GM18499 (cell line): ENCODE measurements around the gene GLP2R.

Experiments used
- ATAC-seq: cut with Tn5 transposase; IDR thresholded peaks from one replicate; pipeline ENCODE4 v1.9.1; 2021; ENCODE audit warnings: moderate number of reproducible peaks; ENCODE audit not compliant: insufficient read depth, unreplicated experiment

The GLP2R gene

DNA sequence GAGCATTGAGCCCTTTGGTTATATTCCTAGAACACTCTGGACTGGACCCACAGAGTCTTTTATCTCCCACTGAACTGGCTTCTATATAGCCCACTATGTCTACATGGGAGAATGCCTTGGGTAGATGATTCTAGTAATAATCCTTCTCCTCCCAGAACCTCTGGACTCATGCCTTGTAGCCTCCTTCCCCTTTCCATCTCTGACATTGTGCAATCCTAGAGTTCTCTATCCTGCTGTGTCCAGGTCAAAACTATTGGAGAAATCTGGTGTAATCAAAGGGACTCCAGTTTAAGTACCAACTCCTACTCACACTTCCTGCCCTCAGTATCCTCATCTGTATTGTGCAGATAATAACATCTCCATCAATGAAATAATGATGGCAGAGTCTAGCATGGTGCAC lies 70.2 kb downstream of the GLP2R start:
- no peak for ATAC-seq

DNA sequence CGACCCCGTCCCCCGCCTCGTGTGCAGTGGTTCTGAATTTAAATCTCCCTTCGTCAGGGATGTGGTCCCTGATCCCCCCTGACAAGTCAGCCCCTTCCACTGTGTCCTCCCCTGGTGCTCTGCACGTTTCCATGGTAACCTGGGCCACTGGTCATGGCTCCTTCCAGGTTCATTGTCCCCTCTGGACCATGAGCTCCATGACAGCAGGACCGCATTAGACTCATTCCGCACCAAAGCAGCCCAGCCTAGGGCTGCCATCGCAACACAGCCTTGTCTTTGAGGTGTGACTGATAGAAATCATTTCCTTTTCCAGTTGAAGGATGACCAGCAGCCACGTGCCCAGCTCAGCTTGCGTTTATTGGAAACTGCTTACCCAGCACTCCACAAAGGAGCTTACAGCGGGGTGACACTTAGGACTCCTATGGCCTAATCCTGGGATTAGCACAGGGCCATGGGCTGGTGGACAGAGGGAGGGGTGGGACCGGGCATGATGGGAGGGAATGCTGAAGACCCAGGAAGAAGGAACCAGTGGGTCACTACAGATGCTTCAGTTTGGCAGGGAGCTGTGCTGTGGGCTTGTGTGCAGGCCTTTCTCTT lies 71.7 kb downstream of the GLP2R start:
- ATAC-seq, result no peak

- ATAC-seq, result no peak
Measured at GRCh38 chr17:9898812-9899211, 73.1 kb downstream of the GLP2R start.

- no peak for ATAC-seq
Measured at GRCh38 chr17:9899280-9900043, 73.7 kb downstream of the GLP2R start.

- ATAC-seq, result no peak
Measured at GRCh38 chr17:9900044-9900594, 74.4 kb downstream of the GLP2R start.

DNA sequence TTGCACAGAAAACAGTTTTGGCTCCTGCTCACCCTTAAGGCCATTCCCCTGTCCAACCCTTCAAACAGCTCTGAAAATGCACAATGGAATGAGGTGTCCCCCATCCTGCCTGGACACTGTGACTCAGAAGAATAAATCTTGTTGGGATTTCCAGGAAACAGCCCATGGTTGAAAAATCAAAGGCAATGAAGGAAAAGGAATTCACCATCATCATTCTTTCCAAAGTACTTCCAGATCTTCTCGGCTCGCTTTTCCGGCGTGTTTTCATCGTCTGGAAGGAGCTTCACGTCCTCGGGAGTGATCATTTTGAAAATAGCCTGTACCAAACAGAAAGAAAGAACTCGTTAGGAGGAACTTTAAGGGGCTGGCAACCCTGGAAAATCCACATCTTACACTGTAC lies 75.1 kb downstream of the GLP2R start:
- ATAC-seq, result no peak

DNA sequence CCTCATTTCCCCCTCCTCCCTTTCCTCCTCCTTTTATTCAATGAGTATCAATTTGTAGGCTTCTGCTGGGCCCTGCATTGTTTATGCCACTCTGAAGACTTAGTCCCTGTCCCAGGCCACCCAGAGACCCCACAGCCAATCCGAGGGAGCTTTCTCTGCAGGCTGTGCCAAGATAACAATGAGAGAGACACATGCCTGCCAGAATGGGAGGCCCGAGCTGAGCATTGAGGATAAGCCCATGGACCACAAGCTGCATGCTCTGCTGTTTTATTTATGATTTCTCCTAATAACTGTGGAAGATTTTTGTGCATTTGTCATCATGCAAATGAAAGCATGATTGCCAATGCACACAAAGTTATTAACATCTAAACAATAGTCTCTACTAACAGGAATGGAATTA lies 76.4 kb downstream of the GLP2R start:
- no peak for ATAC-seq

DNA sequence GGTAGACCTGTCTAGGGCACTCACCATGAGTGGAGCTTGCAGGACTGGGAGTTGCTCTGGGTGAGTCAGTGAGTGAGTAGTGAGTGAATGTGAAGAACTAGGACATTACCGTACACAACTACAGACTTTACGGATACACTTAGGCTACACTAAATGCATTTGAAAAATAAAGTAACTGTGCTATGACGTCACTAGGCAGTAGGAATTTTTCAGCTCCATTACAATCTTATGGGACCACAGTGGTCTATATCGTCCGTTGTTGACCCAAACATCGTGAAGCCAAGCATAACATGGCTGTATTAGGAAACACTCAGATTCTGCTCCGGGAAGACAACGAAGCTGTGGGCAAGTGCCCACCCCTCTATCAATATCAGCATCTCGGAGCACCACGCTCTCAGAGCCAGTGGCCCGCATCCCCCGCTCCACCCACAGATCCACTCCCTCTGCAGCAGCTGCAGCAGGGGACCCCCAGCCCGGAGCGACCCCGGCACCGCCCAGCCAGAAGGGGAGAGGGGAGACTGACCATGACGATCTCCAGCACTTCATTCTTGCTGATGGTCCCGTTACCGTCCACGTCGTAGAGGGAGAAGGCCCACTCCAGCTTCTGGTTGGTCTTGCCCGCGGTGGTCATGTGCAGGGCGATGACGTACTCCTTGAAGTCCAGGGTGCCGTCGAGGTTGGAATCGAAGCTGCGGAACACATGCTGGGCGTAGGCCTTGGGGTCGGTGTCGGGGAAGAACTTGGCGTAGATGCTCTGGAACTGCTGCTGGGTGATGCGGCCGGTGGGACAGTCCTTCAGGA lies 78.8 kb downstream of the GLP2R start:
- ATAC-seq, result no peak

- no peak for ATAC-seq
Measured at GRCh38 chr17:9905078-9905415, 79.3 kb downstream of the GLP2R start, which contains the start of gene RCVRN. Gene RCVRN, minus strand, starts transcription at chr17:9905271. Its CDS starts 91 bp downstream, at chr17:9905180.

DNA sequence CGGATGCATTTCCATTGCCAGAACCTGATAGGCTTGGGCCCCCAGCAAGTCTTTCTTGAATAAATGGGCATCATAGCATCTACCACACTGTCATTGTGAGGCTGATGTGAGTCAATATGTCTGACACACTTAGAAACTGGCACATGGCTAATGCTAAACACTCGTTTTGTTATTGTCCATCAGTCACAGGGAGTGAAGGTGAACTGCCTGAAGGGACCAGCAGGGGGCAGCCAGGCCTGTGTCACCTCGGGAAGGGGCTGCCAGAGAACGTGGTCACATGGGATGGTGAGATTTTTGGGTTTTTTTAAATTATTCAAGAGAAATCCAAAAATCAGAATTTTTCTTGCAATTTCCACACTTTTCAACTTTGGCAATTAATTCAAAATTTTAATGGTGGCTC lies 80.2 kb downstream of the GLP2R start:
- ATAC-seq, result no peak

- ATAC-seq, result no peak
Measured at GRCh38 chr17:9906616-9907015, 80.9 kb downstream of the GLP2R start.

DNA sequence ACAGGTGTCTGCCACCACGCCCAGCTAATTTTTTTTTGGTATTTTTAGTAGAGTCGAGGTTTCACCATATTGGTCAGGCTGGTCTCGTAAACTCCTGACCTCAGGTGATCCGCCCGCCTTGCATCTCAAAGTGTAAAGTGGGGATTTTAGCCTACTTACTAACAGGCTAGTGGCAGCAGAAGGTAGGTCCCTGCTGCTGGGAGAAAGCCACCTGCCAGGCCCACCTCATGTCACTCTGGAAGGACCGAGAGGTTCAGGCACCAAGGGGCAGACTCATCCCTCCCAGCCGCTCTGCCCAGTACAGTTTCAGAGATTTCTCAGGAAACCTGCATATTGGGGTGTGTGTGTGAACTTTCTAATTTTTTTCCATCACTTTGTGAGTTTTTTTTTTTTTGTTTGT lies 81.4 kb downstream of the GLP2R start:
- ATAC-seq, result no peak

DNA sequence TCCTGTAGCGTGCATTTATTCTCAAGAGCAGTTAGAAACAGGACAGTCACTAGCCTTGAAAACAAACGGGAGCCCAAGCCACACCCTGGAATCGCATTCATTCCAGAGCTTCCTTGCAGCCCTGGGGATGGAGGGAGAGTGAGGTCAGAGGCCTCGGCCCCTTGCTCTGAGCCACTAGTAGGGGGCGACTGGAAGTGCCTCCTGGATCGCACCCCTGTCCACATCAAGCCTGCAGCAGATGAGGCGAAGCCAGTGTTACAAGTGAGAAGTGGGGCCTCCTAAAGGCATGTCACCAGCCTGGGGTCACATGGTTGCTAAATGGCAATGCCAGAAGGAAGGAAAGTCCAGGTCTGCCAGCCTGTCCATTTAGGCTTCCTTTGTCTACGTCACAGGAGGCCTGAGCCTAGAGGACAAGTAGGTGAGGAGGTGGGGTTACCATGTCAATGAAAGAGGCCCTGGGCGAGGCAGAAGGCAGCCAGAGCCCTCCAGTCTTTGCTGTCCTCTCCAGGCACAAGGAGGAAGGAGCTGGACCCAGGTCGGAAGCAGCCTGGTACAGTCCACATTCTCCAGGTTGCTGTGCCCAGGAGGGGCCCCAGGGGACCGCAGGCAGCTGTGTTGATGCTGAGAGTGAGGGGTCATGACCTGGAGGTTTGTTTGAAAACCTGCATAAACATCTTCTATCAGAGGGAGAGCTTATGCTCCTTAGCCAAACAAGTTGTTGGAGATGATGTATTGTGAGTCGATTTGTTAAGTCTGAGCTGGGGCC lies 82.3 kb downstream of the GLP2R start:
- ATAC-seq, result no peak

- no peak for ATAC-seq
Measured at GRCh38 chr17:9908649-9909042, 82.9 kb downstream of the GLP2R start.

- ATAC-seq, result no peak
Measured at GRCh38 chr17:9911089-9911488, 85.4 kb downstream of the GLP2R start.

DNA sequence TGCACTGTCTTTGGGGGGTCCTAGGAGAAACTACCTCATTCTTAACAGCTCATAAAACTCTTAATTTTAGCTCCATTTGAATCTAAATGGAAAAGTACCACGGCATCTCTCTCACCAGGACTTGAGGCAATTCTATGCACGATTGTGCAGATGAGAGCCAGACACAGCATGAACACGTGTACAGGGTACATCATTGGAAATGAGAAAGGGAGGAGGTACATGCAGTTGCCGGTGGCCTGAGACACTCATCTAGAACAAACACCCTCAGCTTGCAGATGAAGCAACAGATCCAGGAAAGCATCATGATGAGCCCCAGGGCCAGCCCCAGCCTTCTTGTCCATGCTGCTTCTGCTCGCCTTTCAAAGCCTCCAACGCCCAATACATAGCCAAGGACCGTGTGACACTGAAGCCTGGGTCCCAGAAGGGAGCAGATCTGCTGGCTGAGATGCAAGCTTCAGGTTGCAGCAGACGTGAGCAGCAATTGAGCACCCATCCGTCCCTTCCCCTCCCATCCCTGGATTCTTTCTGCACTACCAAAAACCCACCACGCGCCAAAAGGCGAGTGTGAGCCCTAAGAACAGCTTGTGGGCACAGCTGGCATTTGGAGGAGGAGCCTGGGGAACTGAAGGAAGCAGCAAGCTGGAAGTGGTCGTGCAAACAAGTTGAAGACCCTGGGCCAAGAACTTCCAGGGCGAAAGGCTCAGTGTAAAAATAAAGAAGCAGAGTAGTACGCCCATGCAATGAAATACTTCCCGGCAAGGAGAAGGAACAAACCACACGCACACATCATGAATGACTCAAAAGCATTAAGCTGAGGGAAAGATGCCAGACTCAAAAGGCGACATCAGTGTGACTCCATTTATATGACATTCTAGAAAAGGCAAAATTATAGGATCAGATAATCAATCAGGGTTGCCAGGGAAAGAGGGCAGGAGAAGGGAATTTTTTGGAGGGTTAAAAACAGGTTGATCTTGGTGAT lies 86.7 kb downstream of the GLP2R start:
- no peak for ATAC-seq

DNA sequence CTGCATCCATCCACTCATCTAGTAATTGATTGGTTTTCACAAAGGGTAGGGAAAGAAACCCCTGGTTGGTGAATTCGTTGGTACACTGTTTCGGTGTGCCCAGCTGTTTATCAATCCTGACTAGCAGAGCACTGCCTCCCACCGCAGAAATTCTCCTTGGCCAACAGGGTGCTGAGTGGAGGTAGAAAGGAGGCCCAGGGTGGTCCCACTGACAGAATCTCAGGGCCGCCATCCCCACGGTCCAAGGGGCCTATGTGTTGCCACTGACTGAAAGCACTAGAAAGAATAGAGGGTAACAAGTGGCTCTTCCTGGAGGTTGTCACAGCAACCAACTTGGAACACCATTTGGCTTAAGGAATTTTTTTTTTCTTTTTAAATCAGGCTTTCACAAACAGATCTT lies 87.8 kb downstream of the GLP2R start:
- no peak for ATAC-seq

DNA sequence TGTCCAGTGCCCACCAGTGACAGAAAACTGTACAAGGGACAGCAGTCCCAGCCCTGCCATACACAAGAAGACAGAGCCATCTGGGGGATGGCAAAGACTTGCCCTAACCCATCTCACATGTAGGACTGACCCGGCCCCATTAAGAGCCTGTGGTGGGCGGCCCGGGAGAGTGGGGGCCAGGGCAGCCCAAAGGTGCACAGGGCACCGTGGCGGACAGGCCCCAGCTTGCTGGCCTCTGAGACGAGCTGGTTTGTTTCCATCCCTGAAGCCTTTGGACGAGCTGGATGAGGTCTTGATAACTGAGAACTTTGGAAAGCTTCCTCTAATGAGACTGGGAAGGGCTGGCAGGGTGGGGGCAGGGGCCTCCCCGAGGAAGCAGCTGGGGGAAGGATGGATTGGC lies 90.4 kb downstream of the GLP2R start:
- no peak for ATAC-seq

- no peak for ATAC-seq
Measured at GRCh38 chr17:9917131-9917530, 91.4 kb downstream of the GLP2R start.
